ENCODE measurements around the gene PMM1.

PMM1 gene

DNA sequence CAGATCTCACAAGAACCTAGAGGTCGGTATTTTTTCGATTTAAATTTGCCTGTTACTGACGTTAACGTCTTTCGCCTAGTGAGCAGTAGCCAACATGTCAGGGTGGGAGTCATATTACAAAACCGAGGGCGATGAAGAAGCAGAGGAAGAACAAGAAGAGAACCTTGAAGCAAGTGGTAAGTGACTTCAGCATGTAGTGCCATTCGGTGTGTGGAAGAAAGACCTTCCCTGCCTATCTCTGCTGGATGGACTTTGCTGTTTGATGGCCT is 32.2 kb upstream of the PMM1 start:
- DNase-seq (ENCODE audit: low spot score): no peak
- peak overlapping the region; percentile 95 to 98 for H3K27ac ChIP-seq
- TF ChIP-seq, protein P1, sequence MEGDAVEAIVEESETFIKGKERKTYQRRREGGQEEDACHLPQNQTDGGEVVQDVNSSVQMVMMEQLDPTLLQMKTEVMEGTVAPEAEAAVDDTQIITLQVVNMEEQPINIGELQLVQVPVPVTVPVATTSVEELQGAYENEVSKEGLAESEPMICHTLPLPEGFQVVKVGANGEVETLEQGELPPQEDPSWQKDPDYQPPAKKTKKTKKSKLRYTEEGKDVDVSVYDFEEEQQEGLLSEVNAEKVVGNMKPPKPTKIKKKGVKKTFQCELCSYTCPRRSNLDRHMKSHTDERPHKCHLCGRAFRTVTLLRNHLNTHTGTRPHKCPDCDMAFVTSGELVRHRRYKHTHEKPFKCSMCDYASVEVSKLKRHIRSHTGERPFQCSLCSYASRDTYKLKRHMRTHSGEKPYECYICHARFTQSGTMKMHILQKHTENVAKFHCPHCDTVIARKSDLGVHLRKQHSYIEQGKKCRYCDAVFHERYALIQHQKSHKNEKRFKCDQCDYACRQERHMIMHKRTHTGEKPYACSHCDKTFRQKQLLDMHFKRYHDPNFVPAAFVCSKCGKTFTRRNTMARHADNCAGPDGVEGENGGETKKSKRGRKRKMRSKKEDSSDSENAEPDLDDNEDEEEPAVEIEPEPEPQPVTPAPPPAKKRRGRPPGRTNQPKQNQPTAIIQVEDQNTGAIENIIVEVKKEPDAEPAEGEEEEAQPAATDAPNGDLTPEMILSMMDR (IDR thresholded peaks at IDR 0.05): no peak
- H3K4me3 ChIP-seq: peak overlapping the region; percentile 95

DNA sequence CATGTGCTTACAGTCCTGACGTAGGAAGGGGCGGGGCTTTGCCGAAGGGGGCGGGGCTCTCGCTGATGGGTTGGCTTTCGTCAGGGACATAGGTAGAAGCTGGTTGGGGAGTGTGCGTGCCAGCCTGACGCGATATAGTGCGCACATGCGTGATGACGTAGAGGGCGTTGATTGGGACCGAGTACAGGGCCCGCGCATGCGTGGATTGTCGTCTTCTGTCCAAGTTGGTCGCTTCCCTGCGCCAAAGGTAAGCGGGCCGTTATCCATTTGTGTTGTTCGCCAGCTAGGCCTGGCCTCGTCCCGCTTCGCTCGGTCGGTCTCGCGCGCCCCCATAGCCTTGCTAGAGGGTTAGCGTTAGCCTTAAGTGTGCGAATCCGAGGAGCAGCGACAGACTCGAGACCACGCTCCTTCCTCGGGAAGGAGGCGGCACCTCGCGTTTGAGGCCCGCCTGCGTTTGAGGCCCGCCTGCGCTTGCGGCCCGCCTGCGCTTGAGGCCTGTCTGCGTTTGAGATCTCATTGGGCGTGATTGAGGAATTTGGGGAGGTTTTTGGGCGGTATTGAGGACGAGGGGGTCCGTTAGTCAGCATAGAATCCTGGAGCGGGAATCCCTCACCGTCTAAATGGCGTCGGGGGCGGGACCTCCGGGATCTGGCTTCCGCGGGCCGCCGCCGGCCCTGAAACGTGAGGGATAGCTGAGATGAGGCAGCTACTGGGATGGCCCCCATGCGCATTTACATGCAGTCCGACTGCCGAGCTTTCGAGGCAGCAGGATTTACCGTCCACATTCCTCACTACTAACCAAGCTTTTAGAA is 31.7 kb upstream of the PMM1 start, which contains the start of gene XRCC6:
TSS of gene XRCC6 (plus strand) at position 197 of the 812 bp plus-strand sequence. CDS start 710 bp downstream, outside the sequence.
- Histone ChIP-seq H3K4me3 (peak within 1 kb of the TSS; percentile 95), H3K27ac (peak within 1 kb of the TSS; percentile 95 to 98)
- TF ChIP-seq, protein P1 (IDR thresholded peaks at IDR 0.05): no peak
- peak; percentile 100 for DNase-seq (ENCODE audit: low spot score)

DNA sequence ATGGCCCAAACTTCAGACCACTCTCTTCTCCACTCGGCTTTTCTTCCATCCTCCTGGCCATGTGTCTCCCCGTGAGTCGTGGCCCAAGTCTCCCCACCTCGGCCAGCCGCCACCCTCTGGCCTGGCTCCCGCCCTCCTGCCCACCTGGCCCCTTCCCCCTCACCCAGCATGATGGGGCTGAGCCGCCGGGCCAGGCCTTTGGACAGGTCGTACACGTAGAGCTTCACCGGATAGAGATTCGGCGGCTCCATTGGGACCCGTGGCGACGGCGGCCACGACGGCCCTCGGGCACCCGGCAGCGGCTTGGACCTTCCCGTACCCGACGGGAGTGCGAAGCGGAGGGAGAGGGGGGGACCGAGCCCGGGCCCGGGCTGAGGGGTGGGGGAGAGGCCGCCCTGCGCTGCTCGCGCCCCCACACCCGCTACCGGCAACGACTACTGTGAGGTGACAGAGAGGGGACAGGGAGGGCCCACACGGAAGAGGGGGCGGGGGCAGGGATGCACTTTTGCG is 31.0 kb upstream of the PMM1 start, which contains the start of gene DESI1:
TSS of gene DESI1 (minus strand) at position 455 of the 510 bp plus-strand sequence. CDS start at position 251, 204 bp downstream.
- no peak for DNase-seq (ENCODE audit: low spot score)
- Histone ChIP-seq H3K27ac (peak within 1 kb of the TSS; percentile 95 to 98), H3K4me3 (peak within 1 kb of the TSS; percentile 95)
- TF ChIP-seq, protein P1 (IDR thresholded peaks at IDR 0.05): no peak

DNA sequence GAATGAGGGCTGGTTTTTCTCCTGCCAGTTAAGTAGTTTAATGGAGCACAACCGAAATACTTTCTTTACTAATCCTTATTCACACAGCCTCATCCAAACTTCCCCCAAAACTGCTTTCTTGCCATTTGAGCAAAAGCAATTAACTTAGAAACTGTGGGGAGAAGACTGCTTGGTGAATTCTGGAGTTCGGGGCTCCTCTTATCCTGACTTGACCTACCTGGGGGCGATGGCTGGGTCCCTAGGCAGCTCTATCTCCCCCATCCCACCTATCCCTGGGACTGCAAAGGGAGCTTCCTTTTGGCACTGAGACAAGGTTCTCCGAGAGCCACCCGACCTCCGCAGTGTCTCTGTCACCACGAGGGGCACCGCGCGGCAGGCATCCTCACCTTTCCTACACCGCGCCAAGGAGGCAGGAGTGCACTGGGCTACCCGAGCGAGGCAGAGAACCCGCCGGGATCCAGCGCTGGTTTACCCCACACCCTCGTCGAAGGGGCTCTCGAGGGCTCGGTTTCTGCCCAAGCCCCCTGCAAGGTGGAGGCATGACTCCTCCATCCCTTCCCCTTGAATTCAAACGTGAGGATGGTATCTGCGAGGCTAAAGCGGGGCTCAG is 30.4 kb upstream of the PMM1 start:
- Histone ChIP-seq H3K4me3 (peak overlapping the region; percentile 95), H3K27ac (peak overlapping the region; percentile 95 to 98)
- no peak for DNase-seq (ENCODE audit: low spot score)
- TF ChIP-seq, protein P1 (IDR thresholded peaks at IDR 0.05): no peak

DNA sequence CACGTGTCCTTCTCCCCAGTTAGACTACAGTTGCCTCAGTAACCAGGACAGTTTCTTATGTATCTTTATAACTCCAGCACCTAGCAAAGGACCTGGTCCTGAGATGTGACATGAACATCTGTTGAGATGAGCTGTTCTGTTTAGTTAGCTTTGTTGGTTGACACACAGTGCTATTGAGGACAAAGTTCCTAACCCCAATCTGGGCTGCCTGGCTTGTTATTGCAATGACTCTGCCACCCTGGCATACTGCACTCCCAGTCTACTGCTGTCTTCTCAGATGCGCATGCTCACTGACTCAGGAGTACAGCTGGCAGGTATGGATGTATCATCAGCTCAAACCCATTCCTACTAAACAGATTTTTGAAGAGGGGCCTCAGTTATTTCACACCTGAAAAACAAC is 23.8 kb upstream of the PMM1 start:
- no peak overlapping the region for H3K27ac ChIP-seq
- TF ChIP-seq, protein P1 (IDR thresholded peaks at IDR 0.05): no peak

DNA sequence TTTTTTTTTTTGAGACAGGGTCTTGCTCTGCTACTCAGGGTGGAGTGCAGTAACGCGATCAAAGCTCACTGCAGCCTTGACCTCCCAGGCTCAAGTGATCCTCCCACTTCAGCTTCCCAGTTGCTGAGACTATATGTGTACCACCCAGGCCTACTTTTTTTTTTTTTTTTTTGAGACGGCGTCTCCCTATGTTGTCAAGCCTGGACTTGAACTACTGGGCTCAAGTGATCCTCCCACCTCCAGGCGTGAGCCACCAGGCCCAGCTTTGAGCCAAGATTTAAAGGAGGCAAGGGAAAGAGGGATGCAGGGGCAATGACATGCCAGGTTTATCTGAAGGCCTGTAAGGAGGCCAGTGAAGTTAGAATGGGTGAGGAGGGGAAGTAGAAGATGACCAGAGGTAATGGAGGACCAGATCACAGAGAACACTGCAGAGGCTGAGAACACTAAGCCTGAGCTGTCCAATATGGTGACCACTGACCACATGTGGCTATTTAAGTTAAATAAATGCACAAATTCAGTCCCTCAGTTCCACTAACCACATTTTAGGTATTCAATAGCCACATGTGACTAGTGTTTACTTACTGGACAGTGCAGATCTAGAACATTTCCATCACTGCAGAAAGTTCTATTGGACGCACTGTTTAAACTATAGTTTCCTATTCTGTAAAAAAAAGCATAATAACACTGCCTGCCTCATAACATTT is 23.1 kb upstream of the PMM1 start:
- TF ChIP-seq, protein P1 (IDR thresholded peaks at IDR 0.05): no peak
- no peak for DNase-seq (ENCODE audit: low spot score)
- no peak overlapping the region for H3K4me3 ChIP-seq
- no peak overlapping the region for H3K27ac ChIP-seq

More for the DNA sequence above, 23.8 kb upstream of the PMM1 start:
- no peak overlapping the region for H3K4me3 ChIP-seq
- no peak for DNase-seq (ENCODE audit: low spot score)
